ENCODE measurements around the gene PPP3R1. TPM values are rescaled to one million over a fixed set of nuclear protein-coding genes. Genes with fewer than 3 reads are reported as not detected.
A peak's percentile ranks its signal among the peaks of the same experiment; 100 is the strongest.

PPP3R1 gene
- total and polyA plus RNA-seq, 9 donors, result 22.4 to 75.7 (median 54.0) TPM

DNA sequence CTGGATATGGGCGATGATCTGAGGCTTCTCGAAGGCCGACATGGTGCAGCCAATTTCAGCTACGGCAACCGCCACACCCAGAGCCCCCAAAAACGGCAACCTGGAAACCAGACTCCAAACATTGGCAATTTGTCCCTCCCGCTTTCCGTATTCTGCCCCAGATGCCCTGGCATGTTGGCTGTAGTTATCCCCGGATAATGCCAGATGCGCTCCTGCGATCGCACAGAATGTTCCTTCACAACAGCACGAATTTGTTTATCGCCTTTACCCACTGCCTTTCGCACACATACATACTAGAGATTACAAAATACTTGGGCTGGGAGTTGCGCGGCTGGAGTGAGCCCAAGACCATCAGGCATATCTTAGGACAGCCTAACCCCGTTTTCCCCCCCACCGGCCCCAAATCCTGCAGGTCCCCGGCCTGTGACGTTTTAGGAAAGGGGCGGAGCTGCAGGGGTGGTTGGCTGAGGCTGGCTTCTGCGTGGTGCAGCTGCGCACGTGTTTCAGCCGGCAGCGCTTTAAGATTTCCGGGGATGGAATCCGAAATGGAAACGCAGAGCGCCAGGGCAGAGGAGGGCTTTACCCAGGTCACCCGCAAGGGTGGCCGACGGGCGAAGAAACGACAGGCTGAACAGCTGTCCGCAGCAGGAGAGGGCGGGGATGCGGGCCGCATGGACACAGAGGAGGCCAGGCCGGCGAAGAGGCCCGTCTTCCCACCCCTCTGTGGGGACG lies 94.8 kb downstream of the PPP3R1 start, which contains the start of gene PNO1:
PNO1 (plus strand) TSS at position 487 of the 732 bp plus-strand sequence; CDS start at position 534, 47 bp downstream.
- H3K27me3 ChIP-seq, result no peaks in the 10 kb centered on the region
- H3K27ac ChIP-seq, result peak within 1 kb of the TSS; percentile 91 to 94
- peak within 1 kb of the TSS; percentile 72 for H3K4me3 ChIP-seq
- H3K4me1 ChIP-seq (ENCODE audit: insufficient read depth), result peaks cover 2% of the 10 kb centered on the region
- intact Hi-C loops (cut with DNase I), result loop anchor here in 1 of 4 donors (5.0 kb wide), 1 partner anchor 95 kb away; the partner anchor contains the start of gene PPP3R1
- 0% methylated on average over 42 to 44 of the region's 44 CpGs for WGBS, 3 donors
- H3K9me3 ChIP-seq, result no peaks in the 10 kb centered on the region
- H3K36me3 ChIP-seq, result no peaks in the 10 kb centered on the region
- peak; percentile 95 to 97 (median 96) for DNase-seq
- TF ChIP-seq, protein P1, sequence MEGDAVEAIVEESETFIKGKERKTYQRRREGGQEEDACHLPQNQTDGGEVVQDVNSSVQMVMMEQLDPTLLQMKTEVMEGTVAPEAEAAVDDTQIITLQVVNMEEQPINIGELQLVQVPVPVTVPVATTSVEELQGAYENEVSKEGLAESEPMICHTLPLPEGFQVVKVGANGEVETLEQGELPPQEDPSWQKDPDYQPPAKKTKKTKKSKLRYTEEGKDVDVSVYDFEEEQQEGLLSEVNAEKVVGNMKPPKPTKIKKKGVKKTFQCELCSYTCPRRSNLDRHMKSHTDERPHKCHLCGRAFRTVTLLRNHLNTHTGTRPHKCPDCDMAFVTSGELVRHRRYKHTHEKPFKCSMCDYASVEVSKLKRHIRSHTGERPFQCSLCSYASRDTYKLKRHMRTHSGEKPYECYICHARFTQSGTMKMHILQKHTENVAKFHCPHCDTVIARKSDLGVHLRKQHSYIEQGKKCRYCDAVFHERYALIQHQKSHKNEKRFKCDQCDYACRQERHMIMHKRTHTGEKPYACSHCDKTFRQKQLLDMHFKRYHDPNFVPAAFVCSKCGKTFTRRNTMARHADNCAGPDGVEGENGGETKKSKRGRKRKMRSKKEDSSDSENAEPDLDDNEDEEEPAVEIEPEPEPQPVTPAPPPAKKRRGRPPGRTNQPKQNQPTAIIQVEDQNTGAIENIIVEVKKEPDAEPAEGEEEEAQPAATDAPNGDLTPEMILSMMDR (IDR thresholded peaks at IDR 0.05), result peak in 1 of 3 donors; percentile 46
- no peak for TF ChIP-seq POLR2A (IDR thresholded peaks at IDR 0.05)
- TF ChIP-seq EP300 (IDR thresholded peaks at IDR 0.05), result no peak

DNA sequence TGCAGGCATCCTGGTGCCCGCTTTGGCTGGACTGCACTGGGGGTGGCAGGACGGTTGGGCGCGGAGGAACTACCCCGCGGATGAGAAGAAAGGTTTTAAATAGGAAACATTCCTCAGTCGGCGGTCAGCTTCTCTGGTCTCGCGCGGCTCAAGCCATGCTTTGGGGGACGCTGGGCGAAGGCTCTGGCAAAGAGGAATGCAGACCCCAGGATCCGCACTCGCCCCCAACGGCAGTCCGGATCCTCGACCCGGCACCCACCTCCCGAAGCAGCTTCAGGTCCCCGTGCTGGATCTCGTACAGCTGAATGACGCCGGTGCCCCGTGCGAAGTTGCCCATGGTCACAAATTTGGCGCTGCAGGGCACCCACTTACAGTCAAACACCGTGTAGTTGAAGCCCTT lies 95.3 kb downstream of the PPP3R1 start:
- intact Hi-C loops (cut with DNase I), result loop anchor here in 1 of 4 donors (5.0 kb wide), 1 partner anchor 95 kb away; the partner anchor contains the start of gene PPP3R1
- H3K9me3 ChIP-seq, result no peaks in the 10 kb centered on the region
- TF ChIP-seq EP300 (IDR thresholded peaks at IDR 0.05), result no peak
- H3K4me1 ChIP-seq (ENCODE audit: insufficient read depth), result peaks cover 2% of the 10 kb centered on the region
- WGBS, 3 donors, result 1% methylated on average over 28 of the region's 28 CpGs
- H3K27ac ChIP-seq, result peak overlapping the region; percentile 91 to 94
- peak overlapping the region; percentile 72 for H3K4me3 ChIP-seq
- DNase-seq, result peak in 1 of 5 donors; percentile 20
- no peaks in the 10 kb centered on the region for H3K27me3 ChIP-seq
- no peaks in the 10 kb centered on the region for H3K36me3 ChIP-seq

DNA sequence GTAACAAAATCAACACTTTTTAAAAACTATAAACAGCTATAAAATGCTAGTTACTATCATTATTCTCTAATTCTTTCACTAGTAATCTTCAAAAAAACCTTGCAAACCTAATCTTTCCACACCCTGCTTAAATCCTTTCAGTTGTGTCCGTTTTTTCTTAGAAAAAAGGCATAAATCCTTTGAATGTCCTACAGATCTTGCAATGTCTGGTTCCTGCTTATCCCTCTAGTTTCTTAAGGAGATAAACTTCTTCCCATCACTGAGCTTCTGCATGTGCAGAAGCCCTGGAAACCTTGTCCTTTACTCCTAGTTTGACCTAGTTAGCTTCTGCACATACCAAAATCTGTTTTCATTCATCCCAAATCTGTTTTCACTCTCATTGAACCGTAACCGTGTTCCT lies 95.9 kb downstream of the PPP3R1 start:
- TF ChIP-seq POLR2A (IDR thresholded peaks at IDR 0.05), result no peak
- 2 to 6% (median 4%) methylated on average over 3 of the region's 3 CpGs for WGBS, 3 donors
- Histone ChIP-seq H3K27ac (peak overlapping the region in 1 of 2 donors; percentile 94), H3K4me1 (ENCODE audit: insufficient read depth) (peaks cover 2% of the 10 kb centered on the region), H3K4me3 (peak overlapping the region; percentile 72), H3K9me3 (no peaks in the 10 kb centered on the region), H3K36me3 (no peaks in the 10 kb centered on the region), H3K27me3 (no peaks in the 10 kb centered on the region)
- intact Hi-C loops (cut with DNase I), result loop anchor here in 1 of 4 donors (5.0 kb wide), 1 partner anchor 96 kb away; the partner anchor contains the start of gene PPP3R1
- DNase-seq, result no peak

DNA sequence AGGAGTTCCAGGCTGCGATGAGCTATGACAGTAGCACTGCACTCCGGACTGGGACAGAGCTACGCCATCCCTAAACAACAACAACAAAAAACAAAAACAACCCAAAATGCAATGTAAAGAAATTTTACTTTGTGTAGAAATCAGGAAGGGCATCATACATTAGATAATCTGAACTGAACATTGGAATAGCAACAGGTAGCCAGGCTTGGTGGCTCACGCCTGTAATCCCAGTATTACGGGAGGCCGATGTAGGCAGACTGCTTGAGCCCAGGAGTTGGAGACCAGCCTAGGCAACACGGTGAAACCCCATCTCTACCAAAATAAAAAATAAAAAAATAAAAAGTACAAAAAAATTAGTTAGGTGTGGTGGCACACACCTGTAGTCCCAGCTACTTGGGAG lies 96.7 kb downstream of the PPP3R1 start:
- no peak overlapping the region for H3K4me3 ChIP-seq
- H3K36me3 ChIP-seq, result no peaks in the 10 kb centered on the region
- intact Hi-C loops (cut with DNase I), result loop anchor here in 1 of 4 donors (5.0 kb wide), 1 partner anchor 97 kb away; the partner anchor contains the start of gene PPP3R1
- no peaks in the 10 kb centered on the region for H3K9me3 ChIP-seq
- H3K27ac ChIP-seq, result no peak overlapping the region
- 89 to 97% (median 93%) methylated on average over 7 of the region's 7 CpGs for WGBS, 3 donors
- TF ChIP-seq EP300 (IDR thresholded peaks at IDR 0.05) (no peak), POLR2A (IDR thresholded peaks at IDR 0.05) (no peak)
- TF ChIP-seq, protein P1 (IDR thresholded peaks at IDR 0.05), result no peak
- no peaks in the 10 kb centered on the region for H3K27me3 ChIP-seq
- peaks cover 2% of the 10 kb centered on the region for H3K4me1 ChIP-seq (ENCODE audit: insufficient read depth)
- no peak for DNase-seq

DNA sequence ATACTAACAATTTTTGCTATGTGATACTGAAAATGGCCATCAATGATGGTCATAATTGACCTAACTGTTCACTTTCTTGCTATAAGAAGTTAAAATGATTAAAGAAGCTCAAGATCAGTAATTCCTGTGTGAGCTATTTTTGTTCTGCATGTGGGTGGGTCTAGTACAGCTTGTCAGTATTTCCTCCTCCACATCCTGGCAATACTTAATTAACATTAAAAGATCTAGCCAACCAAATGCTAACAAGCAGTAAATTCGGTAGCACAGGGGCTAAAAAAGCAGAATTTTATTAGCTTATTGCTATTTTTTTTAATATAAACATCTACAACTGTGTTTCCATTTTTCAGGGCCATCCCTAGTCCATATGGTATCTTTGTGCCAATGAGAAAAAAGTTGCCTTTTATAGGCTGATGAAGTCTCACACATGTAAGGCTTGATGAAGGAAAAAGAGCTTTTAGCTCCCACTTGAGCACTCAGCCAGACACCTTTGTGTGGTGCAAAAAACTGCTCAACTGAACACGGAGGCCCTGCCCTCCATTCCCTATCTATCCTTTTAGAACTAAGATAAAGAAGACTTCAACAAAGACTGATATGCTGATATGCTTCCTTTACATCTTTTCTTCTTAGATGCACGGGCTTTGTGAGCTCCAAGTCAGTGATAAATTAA lies 99.5 kb downstream of the PPP3R1 start:
- intact Hi-C loops (cut with DNase I), result no loop called here

More for the DNA sequence above, 99.5 kb downstream of the PPP3R1 start:
- TF ChIP-seq POLR2A (IDR thresholded peaks at IDR 0.05) (no peak), EP300 (IDR thresholded peaks at IDR 0.05) (no peak)
- TF ChIP-seq, protein P1 (IDR thresholded peaks at IDR 0.05), result no peak
- Histone ChIP-seq H3K27me3 (no peaks in the 10 kb centered on the region), H3K36me3 (no peaks in the 10 kb centered on the region), H3K9me3 (no peaks in the 10 kb centered on the region), H3K27ac (no peak overlapping the region), H3K4me1 (ENCODE audit: insufficient read depth) (no peaks in the 10 kb centered on the region), H3K4me3 (no peak overlapping the region)
- DNase-seq, result no peak
- WGBS, 3 donors, result 32 to 38% (median 37%) methylated on average over 3 of the region's 3 CpGs
